GM18870 (cell line): ENCODE results near the gene KCNT2.
"Not testable (repeated sequence)": the region's sequence is repeated elsewhere in the genome, so short reads cannot be mapped to it uniquely, and the experiment has no call there.

ENCODE experiments used
- ATAC-seq: cut with Tn5 transposase; IDR thresholded peaks from one replicate; pipeline ENCODE4 v1.9.1; 2021; ENCODE audit warnings: moderate library complexity; ENCODE audit not compliant: unreplicated experiment

The KCNT2 gene

DNA sequence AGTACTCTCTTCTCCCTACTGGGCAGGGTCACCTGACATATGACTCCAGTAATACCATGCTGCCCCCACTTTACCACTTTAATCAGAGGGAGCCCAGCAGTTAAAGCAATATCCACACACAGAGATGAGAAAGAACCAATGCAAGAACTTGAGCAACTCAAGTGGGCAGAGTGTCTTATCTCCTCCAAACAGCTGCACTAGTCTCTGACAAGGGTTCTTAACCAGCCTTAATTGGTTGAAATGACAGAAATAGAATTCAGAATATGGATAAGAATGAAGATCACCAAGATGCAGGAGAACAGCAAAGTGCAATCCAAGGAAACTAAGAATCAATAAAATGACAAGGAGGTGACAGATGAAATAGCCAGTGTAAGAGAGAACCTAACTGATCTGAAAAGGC is 91.0 kb downstream of the KCNT2 start:
- no peak for ATAC-seq

DNA sequence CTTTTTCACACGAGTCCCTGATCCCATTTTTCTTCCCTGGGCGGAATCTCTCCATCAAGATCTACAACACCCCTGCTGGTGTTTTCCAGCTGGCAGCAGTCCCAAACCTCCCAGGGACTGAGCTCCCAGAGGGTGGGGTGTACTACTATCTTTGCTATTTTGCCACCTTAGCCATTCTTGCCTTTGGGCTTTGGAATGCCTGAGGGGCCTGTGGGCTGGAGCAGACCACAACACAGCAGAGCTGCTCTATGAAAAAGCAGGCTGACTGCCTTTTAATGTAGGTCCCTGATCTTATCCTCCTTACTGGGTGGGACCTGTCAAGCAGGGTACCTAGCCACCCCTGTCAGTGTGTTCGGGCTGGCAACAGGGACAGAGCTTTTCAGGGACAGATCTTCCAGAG is 91.9 kb downstream of the KCNT2 start:
- no peak for ATAC-seq

DNA sequence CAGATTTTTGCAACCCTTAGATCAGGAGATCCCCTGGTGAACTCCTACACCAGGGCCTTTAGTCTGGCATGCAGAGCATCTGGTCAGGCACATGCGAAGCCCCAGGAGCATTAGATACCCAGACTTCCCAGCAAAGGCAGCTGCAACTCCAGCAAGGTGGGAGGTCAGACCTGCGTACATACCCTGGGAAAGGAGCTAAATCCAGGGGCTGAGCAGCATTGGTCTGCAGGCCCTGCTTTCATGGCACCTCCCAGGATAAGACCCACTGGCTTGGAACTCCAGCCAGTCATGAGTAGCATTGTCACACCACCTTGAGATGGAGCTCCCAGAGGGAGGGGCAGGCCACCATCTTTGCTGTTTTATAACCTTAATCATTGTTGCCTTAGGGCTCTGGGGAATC is 92.3 kb downstream of the KCNT2 start:
- no peak for ATAC-seq

DNA sequence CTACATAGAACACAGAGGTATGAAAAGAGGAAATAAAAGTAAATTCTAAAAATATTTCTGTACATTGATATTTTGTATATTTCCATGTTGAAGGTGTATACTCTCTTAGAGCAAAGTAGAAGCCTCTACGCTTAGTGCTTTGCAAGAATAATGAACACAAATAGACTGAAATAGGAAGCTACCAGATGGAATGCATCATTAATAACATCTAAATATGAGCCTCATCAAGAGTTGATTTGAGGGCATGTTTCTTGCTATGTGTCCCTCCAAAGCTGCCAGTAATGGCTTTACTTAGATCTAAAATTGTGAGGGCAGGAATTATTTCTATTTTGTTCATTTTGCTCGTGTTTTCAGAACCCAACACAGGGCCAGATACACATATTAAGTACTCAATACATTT is 94.4 kb downstream of the KCNT2 start:
- ATAC-seq: no peak

DNA sequence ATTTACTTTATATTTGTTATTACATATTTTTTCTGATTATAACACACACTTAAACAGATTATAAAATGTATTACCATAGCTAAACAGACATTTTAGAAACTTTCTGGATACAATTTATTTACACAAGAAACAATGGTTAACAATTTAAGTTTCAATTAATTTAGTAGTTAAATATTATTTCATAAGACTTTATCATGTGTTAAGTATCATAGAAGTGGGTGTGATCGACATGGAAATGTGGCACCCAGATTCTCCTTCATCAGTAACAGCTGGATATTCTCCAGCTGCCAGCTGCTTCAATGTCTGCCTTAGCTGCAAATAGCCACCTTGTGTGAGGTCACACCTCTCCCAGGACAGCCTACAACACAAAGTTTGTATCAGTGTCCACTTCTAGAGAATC is 97.8 kb downstream of the KCNT2 start:
- ATAC-seq: no peak

DNA sequence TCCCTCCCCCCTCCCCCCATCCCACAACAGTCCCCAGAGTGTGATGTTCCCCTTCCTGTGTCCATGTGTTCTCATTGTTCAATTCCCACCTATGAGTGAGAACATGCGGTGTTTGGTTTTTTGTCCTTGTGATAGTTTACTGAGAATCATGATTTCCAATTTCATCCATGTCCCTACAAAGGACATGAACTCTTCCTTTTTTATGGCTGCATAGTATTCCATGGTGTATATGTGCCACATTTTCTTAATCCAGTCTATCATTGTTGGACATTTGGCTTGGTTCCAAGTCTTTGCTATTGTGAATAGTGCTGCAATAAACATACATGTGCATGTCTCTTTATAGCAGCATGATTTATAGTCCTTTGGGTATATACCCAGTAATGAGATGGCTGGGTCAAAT is 104.0 kb downstream of the KCNT2 start:
- ATAC-seq: not testable (repeated sequence)

DNA sequence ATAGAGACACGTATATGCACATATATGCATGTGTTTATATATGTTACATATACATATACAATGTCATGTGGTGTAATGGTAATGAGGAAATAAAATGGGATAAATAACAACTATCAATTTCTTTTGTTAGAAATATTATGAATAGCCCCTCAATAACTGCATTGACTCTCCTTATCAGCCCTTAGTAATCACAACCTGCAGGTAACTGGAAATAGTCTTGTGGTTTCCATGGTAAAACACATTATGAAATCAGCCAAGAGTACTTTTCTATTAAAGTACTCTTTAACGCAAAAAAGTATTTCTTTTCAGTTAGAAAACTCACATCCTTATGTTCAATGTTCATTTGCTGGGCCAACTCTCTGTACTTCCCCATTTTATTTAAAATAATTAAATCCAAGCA is 105.8 kb downstream of the KCNT2 start:
- no peak for ATAC-seq

DNA sequence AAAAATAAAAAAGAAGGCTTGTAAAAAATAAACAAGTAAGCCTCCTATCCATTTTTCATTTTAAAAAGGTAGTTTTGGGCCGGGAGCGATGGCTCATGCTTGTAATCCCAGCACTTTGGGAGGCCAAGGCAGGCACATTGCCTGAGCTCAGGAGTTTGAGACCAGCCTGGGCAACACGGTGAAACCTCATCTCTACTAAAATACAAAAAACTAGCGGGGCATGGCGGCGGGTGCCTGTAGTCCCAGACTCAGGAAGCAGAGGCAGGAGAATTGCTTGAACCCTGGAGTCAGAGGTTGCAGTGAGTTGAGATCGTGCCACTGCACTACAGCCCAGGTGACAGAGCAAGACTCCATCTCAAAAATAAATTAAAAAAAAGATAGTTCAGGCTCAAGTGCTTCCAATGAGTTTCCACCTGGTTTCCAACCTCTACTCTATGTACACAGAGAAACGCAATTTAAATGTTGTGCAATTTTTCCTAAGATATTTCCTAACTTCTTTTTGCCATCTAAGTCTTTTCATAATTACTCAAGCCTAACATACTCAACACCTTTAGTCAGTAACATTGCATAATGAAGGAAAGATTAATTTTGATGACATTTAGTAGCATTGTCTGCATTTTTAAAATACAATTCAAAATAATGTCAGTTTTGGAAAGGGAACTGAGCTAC is 106.3 kb downstream of the KCNT2 start:
- no peak for ATAC-seq

DNA sequence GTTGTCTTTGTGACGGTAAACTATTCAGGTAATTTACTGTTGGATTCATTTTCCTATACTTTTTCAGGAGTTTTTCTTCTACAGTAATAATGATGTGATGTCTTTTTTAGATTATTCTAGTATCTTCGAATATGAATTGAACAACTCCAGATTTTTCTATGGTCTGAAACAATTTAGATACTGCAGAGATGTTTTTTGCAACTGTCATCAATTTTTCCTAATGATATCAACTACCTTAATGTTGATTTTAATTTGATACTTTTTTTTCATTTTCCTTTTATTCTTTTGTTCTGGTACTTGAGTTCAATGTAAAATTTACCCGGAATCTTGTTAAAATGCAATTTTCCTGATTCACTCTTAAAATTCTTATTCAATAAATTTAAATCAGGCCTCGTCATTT is 110.4 kb downstream of the KCNT2 start:
- ATAC-seq: no peak

DNA sequence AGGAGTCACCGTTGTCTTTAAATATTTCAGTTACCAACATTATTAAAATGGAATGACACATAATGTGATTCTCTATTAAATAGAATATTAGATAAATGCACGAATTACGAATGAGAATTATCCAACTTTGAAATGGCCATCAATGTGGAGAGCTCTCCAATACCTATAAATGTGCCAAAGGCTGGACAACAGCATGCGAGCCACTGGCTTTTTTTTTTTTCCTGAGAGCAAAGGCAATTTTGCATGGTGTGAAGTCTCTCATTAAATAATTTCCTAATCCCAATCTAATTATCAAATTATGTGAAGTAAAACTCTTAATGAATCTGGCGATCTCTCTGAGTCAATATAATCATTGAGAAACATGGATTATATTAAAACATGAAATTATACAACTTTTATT is 113.5 kb downstream of the KCNT2 start:
- no peak for ATAC-seq

DNA sequence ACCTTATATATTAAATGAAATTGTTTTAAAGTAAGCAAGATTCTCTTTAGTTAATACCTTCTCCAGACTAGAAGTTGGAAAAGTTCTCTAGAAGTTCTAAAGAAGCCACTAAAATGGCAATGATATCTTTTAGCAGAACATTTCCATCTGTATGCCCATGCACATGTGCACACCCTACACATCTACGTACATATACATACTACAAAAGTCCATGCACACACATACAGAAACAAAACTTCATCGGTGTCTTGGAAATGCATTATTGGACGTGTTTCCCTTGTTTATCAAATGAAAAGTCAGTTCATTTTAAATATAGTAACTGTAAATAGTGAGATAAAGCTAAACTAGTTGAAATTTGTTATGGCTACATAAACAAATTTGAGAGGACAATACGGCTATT is 114.4 kb downstream of the KCNT2 start:
- no peak for ATAC-seq

DNA sequence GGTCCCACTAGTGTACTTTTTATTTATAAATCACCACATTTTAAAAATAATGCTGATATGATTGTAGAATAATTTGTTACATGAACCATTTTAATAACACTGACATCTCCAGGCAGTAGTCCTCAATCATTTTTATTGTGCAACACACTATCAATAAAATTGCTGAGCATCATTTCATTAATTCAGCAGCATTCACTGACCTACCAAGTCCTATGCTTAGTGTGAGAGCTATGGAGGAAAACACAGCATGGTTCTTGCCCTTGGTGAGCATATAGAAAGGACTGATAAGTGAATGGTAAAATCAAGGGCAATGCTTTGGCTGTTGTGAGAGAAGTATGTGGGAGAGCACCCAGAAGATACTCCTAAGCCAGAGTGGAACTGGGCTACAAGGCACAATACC is 119.7 kb downstream of the KCNT2 start:
- no peak for ATAC-seq

DNA sequence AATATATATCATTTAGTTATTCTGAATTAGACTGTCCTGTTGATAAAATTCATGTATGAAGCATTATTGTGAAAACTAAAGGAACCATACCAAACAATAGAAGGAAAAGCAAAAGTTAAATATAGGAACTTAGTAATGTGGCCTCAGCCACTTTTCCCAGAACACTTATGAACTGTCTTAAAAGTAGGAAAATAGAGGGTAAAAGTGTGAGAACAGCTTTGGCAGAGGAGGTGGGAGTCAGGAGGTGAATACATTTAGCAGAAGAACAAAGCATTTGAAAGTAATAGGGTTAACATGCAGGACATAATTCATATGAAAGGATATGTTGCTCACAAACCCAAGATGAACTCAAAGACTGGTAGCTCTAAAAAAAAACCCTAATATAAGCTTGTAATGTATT is 121.9 kb downstream of the KCNT2 start:
- no peak for ATAC-seq

DNA sequence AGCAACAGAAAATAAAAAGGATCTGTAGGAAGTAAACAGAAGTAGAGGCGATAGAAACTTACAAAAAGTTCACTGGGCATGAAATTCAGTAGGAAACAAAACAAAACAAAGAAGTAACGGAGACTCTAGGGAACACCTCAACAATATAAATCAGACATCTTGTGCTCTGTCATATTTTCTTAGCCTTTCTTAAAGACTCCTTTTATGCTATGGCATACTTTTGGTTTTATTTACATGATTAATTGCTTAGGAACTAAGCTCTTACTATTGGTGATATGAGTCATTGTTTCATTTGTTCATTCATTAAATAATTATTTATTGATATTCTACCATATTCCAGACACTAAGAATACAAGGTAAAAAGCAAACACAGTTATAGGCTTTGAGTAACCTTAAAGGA is 126.6 kb downstream of the KCNT2 start:
- ATAC-seq: no peak

DNA sequence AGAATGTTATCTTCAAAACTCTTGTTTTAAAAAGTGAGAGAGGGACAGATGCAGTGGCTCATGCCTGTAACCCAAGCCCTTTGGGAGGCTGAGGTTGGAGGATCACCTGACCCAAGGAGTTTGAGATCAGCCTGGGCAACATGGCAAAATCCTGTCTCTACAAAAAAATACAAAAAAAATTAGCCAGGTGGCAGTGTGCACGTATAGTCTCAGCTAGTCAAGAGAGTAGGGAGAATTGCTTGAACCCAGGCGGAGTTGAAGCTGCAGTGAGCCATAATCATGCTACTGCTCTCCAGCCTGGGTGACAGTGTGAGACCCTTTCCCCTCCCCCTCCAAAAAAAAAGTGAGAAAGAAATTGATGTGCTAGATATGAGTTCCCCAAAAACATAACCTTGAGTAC is 131.0 kb downstream of the KCNT2 start:
- ATAC-seq: no peak

DNA sequence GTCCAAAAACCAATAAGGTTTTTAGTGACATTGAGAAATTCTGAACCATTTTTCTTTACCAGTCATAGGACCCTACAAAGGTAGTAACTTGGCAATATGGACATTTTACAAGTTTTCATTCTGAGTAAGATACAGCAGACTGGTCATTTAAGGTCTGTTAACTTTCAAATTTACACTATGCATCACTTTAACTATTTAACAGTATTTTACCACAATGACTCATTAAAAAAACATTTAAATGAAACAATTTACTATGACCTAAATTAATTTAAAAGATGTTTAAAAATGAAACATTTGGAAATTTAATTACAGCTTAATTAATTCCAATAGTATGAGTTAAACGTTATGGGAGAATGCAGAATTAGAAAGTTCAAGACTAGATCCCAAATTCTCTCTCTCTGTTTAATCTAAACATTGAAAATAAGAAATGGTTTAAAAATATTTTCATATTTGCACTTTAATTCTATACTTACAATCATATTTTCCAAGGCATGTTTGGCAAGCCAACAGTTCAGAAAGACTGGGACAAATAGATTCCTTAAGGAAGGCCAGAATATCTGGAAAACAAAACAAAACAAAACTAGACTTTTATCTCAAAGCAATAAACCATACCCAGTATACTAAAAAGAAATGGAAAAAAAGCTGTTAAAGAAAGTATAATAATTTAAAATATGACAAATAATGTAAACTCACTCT is 140.9 kb downstream of the KCNT2 start:
- no peak for ATAC-seq

DNA sequence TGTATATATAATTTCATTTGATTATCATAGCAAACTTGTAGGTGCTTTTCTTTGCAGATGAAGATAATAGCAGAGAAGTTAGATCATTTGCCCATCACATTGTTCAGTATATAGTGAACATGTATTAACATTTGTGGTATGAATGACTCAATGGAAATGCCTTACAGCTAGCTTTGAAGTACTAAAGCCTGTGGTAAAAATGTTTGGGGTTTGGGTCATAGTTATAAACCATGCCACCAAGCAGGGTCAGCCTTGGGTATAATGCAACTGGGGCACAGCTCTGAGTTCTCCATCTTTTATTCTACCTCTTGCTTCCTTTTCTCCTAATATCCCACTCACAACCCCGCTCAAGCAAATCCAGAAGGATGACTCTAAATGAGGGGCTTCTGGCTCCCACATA is 141.6 kb downstream of the KCNT2 start:
- no peak for ATAC-seq

DNA sequence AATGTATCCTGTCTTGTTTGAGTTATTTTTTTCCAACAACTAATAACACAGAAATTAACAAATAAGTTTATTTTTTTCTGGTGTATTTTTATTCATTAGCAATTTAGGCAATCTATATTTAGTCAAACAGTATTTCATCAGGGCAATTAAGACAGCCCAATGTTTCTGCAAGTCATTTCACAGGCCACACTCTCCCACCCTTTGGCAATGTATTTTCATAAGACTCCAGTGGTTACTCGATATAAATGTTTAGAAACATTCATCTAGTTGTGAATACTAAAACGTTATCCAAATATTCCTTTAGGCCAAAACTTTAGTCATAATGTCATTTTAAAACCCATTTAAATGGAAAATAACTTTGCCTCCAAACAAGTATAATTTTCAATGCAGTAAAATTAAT is 142.1 kb downstream of the KCNT2 start:
- no peak for ATAC-seq

DNA sequence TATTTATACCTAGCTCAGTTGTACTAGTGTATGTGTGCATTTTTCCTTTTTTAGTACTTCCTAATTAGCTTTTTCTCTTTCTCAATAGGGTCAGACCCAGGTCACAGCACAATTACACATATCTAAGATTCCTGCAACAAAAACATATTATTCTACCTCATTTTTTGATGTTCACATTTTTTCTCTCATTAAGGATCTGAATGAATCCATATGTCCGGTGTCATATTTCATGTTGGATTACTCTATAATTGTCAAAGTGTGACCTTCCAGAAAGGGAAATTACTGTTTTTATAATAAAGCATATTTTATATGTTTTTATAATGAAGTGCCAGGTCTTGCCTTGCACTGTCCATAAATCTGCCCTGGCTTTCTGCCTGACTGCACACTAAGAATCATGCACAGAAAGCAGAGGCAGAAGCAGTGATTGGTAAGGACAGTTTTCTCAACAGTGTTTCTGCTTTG is 143.7 kb downstream of the KCNT2 start:
- ATAC-seq: no peak

DNA sequence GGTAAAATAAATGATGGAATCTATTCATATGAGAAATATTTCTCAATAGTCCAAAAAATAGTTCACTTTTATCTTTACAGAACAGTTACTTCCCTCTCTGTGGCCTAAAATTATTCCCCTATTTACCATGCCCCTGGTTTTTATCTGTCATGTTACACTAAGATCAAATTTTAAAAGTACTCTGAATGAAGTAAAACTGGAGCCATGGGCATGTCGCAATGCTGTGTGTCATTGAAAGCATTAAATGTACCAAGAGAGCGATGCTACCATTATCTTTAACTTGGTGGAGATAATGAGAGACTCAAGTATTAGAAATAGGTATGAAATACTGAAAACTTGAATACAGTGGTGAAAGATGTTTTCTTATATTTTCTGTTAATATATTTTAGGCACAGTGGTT is 146.2 kb downstream of the KCNT2 start:
- ATAC-seq: no peak

DNA sequence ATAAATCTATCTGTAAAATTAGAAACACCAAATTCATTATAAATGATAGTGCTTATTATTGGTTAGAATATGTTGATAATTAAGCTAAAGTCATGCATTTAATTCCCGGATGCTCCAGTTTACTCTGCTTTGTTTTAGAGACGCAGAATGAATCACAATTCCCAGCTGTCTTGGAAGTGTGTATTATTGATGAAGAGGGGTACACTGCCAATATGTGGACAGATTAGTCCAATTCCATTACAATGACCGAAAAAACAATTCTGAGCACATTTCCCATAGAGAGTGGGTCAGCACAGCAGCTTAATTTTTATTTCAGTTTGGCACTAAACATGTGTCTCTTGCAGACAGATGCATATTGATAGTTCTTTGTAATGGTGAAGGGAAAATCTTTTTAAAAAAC is 146.7 kb downstream of the KCNT2 start:
- no peak for ATAC-seq

DNA sequence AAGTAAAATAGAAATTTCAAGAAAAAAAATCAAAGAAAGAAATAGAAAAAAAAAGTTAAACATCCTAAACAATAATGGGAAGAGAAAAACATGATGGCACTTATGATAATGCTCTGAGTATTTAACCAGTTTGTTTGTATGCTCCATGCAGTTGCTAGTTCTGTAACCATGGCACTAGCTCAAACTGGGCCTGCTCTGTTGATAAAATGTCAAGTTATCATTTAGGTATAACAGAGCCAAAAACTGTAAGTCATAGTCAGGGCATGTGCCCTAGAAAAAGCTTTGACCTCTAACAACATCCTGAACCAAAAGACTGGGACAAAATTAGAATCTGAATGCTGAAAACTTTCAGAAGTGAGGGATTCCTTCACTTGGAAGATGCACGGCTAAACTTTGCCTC is 148.9 kb downstream of the KCNT2 start:
- no peak for ATAC-seq

DNA sequence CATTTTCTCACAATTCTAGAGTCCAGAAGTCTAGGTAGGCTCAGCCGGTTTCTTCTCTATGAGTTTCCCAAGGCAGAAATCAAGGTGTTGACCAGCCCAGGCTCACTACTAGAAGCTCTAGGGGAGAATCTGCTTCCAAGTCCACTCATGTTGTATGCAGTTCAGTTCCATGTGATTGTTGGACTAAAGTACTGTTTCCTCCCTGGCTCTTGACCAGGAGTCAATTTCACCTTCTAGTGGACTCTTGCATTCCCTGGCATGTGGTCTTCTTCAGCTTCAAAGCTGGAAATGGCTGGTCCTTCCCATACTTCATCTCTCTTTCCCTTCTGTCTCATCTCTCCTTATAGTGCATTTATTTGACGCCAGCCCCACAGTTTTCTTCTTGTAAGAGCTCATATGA is 153.4 kb downstream of the KCNT2 start:
- no peak for ATAC-seq
